ENCODE data around the gene AHI1.
A peak's percentile ranks its signal among the peaks of the same experiment; 100 is the strongest.
"Not testable (repeated sequence)": the region's sequence is repeated elsewhere in the genome, so short reads cannot be mapped to it uniquely, and the experiment has no call there.

AHI1 gene

GRCh38 chr6:135493218-135493961, 4.2 kb downstream of the AHI1 start:
- Histone ChIP-seq H3K9me3 (ENCODE audit: severe bottlenecking) (no peaks in the 10 kb centered on the region), H3K4me3 (ENCODE audit: severe bottlenecking) (no peak overlapping the region), H3K27me3 (ENCODE audit: insufficient read depth, poor library complexity, severe bottlenecking) (no peaks in the 10 kb centered on the region), H3K27ac (ENCODE audit: poor library complexity, severe bottlenecking) (no peak overlapping the region), H3K4me1 (ENCODE audit: insufficient read depth, poor library complexity, severe bottlenecking) (peaks cover 6% of the 10 kb centered on the region), H3K36me3 (ENCODE audit: low read depth) (peaks cover 29% of the 10 kb centered on the region)
- no peak for TF ChIP-seq CTCF (IDR thresholded peaks at IDR 0.05; ENCODE audit: poor library complexity, severe bottlenecking)
- no peak for DNase-seq (ENCODE audit: low spot score)
- ATAC-seq (ENCODE audit: low read depth), result no peak

- H3K27ac ChIP-seq (ENCODE audit: poor library complexity, severe bottlenecking), result no peak overlapping the region
- DNase-seq (ENCODE audit: low spot score), result no peak
- no peak for ATAC-seq (ENCODE audit: low read depth)
- no peaks in the 10 kb centered on the region for H3K27me3 ChIP-seq (ENCODE audit: insufficient read depth, poor library complexity, severe bottlenecking)
- H3K9me3 ChIP-seq (ENCODE audit: severe bottlenecking), result no peaks in the 10 kb centered on the region
- peaks cover 3% of the 10 kb centered on the region for H3K4me1 ChIP-seq (ENCODE audit: insufficient read depth, poor library complexity, severe bottlenecking)
- no peak for TF ChIP-seq CTCF (IDR thresholded peaks at IDR 0.05; ENCODE audit: poor library complexity, severe bottlenecking)
- no peak overlapping the region for H3K4me3 ChIP-seq (ENCODE audit: severe bottlenecking)
- H3K36me3 ChIP-seq (ENCODE audit: low read depth), result peaks cover 38% of the 10 kb centered on the region
Measured at GRCh38 chr6:135490381-135490780, 7.2 kb downstream of the AHI1 start.

GRCh38 chr6:135488023-135488422, 9.5 kb downstream of the AHI1 start:
- H3K9me3 ChIP-seq (ENCODE audit: severe bottlenecking), result no peaks in the 10 kb centered on the region

GRCh38 chr6:135483903-135484302, 13.6 kb downstream of the AHI1 start:
- ATAC-seq (ENCODE audit: low read depth); H3K4me3 ChIP-seq (ENCODE audit: severe bottlenecking); H3K27me3 ChIP-seq (ENCODE audit: insufficient read depth, poor library complexity, severe bottlenecking); H3K27ac ChIP-seq (ENCODE audit: poor library complexity, severe bottlenecking); DNase-seq (ENCODE audit: low spot score); H3K4me1 ChIP-seq (ENCODE audit: insufficient read depth, poor library complexity, severe bottlenecking): not testable (repeated sequence)
- H3K9me3 ChIP-seq (ENCODE audit: severe bottlenecking), result peaks cover 18% of the 10 kb centered on the region
- peaks cover 41% of the 10 kb centered on the region for H3K36me3 ChIP-seq (ENCODE audit: low read depth)

More at GRCh38 chr6:135488023-135488422, 9.5 kb downstream of the AHI1 start:
- Histone ChIP-seq H3K4me1 (ENCODE audit: insufficient read depth, poor library complexity, severe bottlenecking) (peaks cover 3% of the 10 kb centered on the region), H3K4me3 (ENCODE audit: severe bottlenecking) (no peak overlapping the region), H3K27me3 (ENCODE audit: insufficient read depth, poor library complexity, severe bottlenecking) (no peaks in the 10 kb centered on the region), H3K36me3 (ENCODE audit: low read depth) (peaks cover 52% of the 10 kb centered on the region), H3K27ac (ENCODE audit: poor library complexity, severe bottlenecking) (peak overlapping the region; percentile 25)
- ATAC-seq (ENCODE audit: low read depth) (peak; percentile 84), DNase-seq (ENCODE audit: low spot score) (no peak)
- no peak for TF ChIP-seq CTCF (IDR thresholded peaks at IDR 0.05; ENCODE audit: poor library complexity, severe bottlenecking)

- DNase-seq (ENCODE audit: low spot score) (no peak), ATAC-seq (ENCODE audit: low read depth) (no peak)
- Histone ChIP-seq H3K4me3 (ENCODE audit: severe bottlenecking) (no peak overlapping the region), H3K9me3 (ENCODE audit: severe bottlenecking) (peaks cover 21% of the 10 kb centered on the region), H3K27me3 (ENCODE audit: insufficient read depth, poor library complexity, severe bottlenecking) (no peaks in the 10 kb centered on the region), H3K27ac (ENCODE audit: poor library complexity, severe bottlenecking) (no peak overlapping the region), H3K4me1 (ENCODE audit: insufficient read depth, poor library complexity, severe bottlenecking) (no peaks in the 10 kb centered on the region), H3K36me3 (ENCODE audit: low read depth) (peaks cover 30% of the 10 kb centered on the region)
- no peak for TF ChIP-seq CTCF (IDR thresholded peaks at IDR 0.05; ENCODE audit: poor library complexity, severe bottlenecking)
Measured at GRCh38 chr6:135481783-135482369, 15.7 kb downstream of the AHI1 start.
